Measurements from ENCODE around the gene C1orf122. TPM values are rescaled to one million over a fixed set of nuclear protein-coding genes. Genes with fewer than 3 reads are reported as not detected.

Gene C1orf122
- total and polyA plus RNA-seq, 2 of the 13 experiments (the other 11 are each of a cell fraction or from before 2014, with no cell fraction given), result 18.7 to 40.6 TPM

- TF ChIP-seq ZBTB4 (CRISPR knock-in tag; IDR thresholded peaks at IDR 0.05; ENCODE audit: borderline replicate concordance), result 0 out of 2 replicates have a peak, but pooled peaks have one; percentile 46
- no peak for TF ChIP-seq ATAD3A (CRISPR knock-in tag; IDR thresholded peaks at IDR 0.05)
- TF ChIP-seq ZNF564 (CRISPR knock-in tag; IDR thresholded peaks at IDR 0.05), result no peak
- TF ChIP-seq ZNF891 (CRISPR knock-in tag; IDR thresholded peaks at IDR 0.05), result 0 out of 2 replicates have a peak, but pooled peaks have one; percentile 0
- 0 out of 2 replicates have a peak, but pooled peaks have one; percentile 16 for TF ChIP-seq CREM (IDR thresholded peaks at IDR 0.05)
- no peak for TF ChIP-seq CREM (CRISPR knock-in tag; IDR thresholded peaks at IDR 0.05)
- no peak for TF ChIP-seq ZNF672 (CRISPR knock-in tag; IDR thresholded peaks at IDR 0.05)
- TF ChIP-seq ZNF747 (CRISPR knock-in tag; IDR thresholded peaks at IDR 0.05; ENCODE audit: borderline replicate concordance), result 0 out of 2 replicates have a peak, but pooled peaks have one; percentile 36
- TF ChIP-seq ELF4 (CRISPR knock-in tag; IDR thresholded peaks at IDR 0.05; ENCODE audit: borderline replicate concordance), result 0 out of 2 replicates have a peak, but pooled peaks have one; percentile 27
- 0 out of 2 replicates have a peak, but pooled peaks have one; percentile 8 for TF ChIP-seq ZSCAN20 (CRISPR knock-in tag; IDR thresholded peaks at IDR 0.05; ENCODE audit: borderline replicate concordance)
- TF ChIP-seq NCOA1 (CRISPR knock-in tag; IDR thresholded peaks at IDR 0.05), result no peak
- TF ChIP-seq ATF3 (CRISPR knock-in tag; IDR thresholded peaks at IDR 0.05), result no peak
- no peak for TF ChIP-seq ZNF780A (CRISPR knock-in tag; IDR thresholded peaks at IDR 0.05)
- no peak for TF ChIP-seq NBN (conservative IDR thresholded peaks at IDR 0.05)
- TF ChIP-seq IKZF5 (CRISPR knock-in tag; IDR thresholded peaks at IDR 0.05), result no peak
- TF ChIP-seq TIGD3 (CRISPR knock-in tag; IDR thresholded peaks at IDR 0.05; ENCODE audit: borderline replicate concordance), result no peak
- no peak for TF ChIP-seq CHD2 (IDR thresholded peaks at IDR 0.05; ENCODE audit: low read depth, low read length)
- no peak for TF ChIP-seq ZSCAN12 (CRISPR knock-in tag; IDR thresholded peaks at IDR 0.05)
- no peak for TF ChIP-seq HNF4A (CRISPR knock-in tag; IDR thresholded peaks at IDR 0.05)
- no peak for TF ChIP-seq XRCC5 (optimal IDR thresholded peaks at IDR 0.05; ENCODE audit: low read length)
- no peak for TF ChIP-seq ZC3H4 (CRISPR knock-in tag; IDR thresholded peaks at IDR 0.05; ENCODE audit: borderline replicate concordance)
- TF ChIP-seq SRY (CRISPR knock-in tag; IDR thresholded peaks at IDR 0.05), result no peak
Measured at GRCh38 chr1:37807220-37807554, 403 bp upstream of the C1orf122 start (continued).
